ENCODE measurements around the gene MYL12B. TPM values are rescaled to one million over a fixed set of nuclear protein-coding genes. Genes with fewer than 3 reads are reported as not detected.

The MYL12B gene
- total RNA-seq, 6 experiments from 2014 or later = 113 to 281 (median 185) TPM

DNA sequence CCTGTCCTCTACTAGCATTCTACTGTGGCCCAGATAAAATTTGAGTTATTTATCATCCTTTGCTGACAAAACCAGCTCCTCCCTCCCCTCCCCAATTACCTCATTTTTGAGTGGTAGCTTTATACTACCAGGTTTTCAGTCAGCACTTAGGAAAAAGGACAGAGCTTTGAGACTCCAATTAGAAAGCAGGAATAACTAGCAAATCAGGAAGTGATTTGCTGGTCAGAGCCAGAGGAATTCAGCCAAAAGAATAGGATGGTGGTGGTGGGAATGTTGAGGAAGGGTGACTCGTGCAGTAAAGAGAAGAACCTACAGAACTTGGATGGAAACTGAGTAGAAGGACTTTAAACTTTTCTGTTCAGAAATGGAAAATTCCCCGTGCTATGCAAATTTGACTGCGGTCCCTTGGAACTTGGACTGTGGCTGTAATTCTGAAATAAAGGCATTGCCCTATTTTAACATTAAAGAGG, 3.7 kb downstream of the MYL12B start:
- no peak for DNase-seq

DNA sequence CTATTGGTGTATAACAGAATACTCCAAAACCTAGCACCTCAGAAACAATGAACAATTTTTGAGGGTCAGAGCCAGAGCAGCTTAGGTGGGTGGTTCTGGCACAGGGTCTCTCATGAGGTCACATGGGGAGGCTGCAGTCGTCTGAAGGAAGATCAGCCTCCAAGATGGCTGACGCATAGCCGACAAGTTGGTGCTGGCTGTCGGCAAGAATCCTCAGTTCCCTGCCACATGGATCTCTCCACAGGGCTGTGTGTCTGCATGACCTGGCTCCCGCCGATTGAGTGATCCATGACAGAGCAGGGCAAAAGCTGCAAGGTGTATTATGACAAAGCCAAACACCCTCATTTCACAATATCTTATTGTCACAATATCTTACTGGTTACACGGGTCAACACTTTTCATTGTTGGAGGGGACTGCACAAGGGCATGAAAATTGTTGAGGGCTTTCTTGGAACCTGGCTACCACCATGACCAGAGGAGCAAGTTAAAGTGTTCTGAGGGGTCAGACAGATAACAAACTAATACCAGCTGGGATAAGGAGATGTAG, 4.2 kb downstream of the MYL12B start:
- H3K4me1 ChIP-seq = peaks cover 0 to 74% (median 18%) of the 10 kb centered on the region in 4 donors
- peak overlapping the region in 1 of 3 donors; percentile 14 for H3K4me3 ChIP-seq
- peak overlapping the region; percentile 23 to 65 (median 51) for H3K27ac ChIP-seq
- no peak for TF ChIP-seq POLR2A (IDR thresholded peaks at IDR 0.05)
- TF ChIP-seq, protein P1, sequence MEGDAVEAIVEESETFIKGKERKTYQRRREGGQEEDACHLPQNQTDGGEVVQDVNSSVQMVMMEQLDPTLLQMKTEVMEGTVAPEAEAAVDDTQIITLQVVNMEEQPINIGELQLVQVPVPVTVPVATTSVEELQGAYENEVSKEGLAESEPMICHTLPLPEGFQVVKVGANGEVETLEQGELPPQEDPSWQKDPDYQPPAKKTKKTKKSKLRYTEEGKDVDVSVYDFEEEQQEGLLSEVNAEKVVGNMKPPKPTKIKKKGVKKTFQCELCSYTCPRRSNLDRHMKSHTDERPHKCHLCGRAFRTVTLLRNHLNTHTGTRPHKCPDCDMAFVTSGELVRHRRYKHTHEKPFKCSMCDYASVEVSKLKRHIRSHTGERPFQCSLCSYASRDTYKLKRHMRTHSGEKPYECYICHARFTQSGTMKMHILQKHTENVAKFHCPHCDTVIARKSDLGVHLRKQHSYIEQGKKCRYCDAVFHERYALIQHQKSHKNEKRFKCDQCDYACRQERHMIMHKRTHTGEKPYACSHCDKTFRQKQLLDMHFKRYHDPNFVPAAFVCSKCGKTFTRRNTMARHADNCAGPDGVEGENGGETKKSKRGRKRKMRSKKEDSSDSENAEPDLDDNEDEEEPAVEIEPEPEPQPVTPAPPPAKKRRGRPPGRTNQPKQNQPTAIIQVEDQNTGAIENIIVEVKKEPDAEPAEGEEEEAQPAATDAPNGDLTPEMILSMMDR (IDR thresholded peaks at IDR 0.05) = no peak
- DNase-seq = peak in 2 of 3 donors; percentile 43 to 55
- ATAC-seq = peak; percentile 2 to 21 (median 11)
- intact Hi-C loops (cut with DNase I) = no loop called here
- WGBS (ENCODE audit: insufficient coverage, low coverage, low lambda C conversion rate, missing lambda C conversion rate) = 11% methylated on average over 4 of the region's 7 CpGs
- no peaks in the 10 kb centered on the region for H3K27me3 ChIP-seq
- no peaks in the 10 kb centered on the region for H3K9me3 ChIP-seq
- no peaks in the 10 kb centered on the region for H3K36me3 ChIP-seq

More for the DNA sequence above, 3.7 kb downstream of the MYL12B start:
- Histone ChIP-seq H3K9me3 (no peaks in the 10 kb centered on the region), H3K27me3 (no peaks in the 10 kb centered on the region), H3K4me1 (peaks cover 0 to 72% (median 16%) of the 10 kb centered on the region in 4 donors), H3K27ac (peak overlapping the region; percentile 23 to 65 (median 51)), H3K4me3 (peak overlapping the region in 2 of 3 donors; percentile 3 to 14), H3K36me3 (no peaks in the 10 kb centered on the region)
- TF ChIP-seq POLR2A (IDR thresholded peaks at IDR 0.05) = peak; percentile 15
- TF ChIP-seq, protein P1 (IDR thresholded peaks at IDR 0.05) = no peak
- intact Hi-C loops (cut with DNase I) = no loop called here
- WGBS (ENCODE audit: insufficient coverage, low coverage, low lambda C conversion rate, missing lambda C conversion rate) = 36% methylated on average over 3 of the region's 3 CpGs
- peak in 3 of 4 donors; percentile 0 to 34 (median 2) for ATAC-seq

DNA sequence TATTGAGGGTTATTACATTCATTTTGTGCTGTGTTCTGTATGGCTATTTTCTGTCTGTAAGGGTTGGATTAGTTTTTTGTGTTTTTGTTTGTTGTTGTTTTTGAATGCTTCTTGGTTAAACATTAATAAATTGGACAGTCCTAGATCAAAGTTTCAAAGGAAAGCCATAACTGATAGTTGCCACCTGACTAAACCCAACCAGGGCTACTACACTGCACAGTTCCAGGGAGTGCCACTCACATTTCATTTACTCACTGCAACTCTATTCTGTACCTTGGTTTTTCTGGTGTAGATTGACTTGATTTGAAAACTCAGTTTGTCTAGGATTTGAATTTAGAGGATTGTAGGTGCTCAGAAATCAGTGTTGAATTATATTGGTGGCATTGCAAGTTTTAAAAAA, 6.4 kb downstream of the MYL12B start:
- Histone ChIP-seq H3K4me1 (peaks cover 0 to 73% (median 19%) of the 10 kb centered on the region in 4 donors), H3K27me3 (no peaks in the 10 kb centered on the region), H3K27ac (peak overlapping the region in 1 of 3 donors; percentile 18), H3K9me3 (no peaks in the 10 kb centered on the region), H3K4me3 (no peak overlapping the region), H3K36me3 (peaks cover 0 to 7% (median 3%) of the 10 kb centered on the region in 4 donors)
- DNase-seq = no peak
- ATAC-seq = peak; percentile 34 to 72 (median 64)
- intact Hi-C loops (cut with DNase I) = no loop called here
- TF ChIP-seq, protein P1 (IDR thresholded peaks at IDR 0.05) = no peak
- TF ChIP-seq POLR2A (IDR thresholded peaks at IDR 0.05) = no peak

DNA sequence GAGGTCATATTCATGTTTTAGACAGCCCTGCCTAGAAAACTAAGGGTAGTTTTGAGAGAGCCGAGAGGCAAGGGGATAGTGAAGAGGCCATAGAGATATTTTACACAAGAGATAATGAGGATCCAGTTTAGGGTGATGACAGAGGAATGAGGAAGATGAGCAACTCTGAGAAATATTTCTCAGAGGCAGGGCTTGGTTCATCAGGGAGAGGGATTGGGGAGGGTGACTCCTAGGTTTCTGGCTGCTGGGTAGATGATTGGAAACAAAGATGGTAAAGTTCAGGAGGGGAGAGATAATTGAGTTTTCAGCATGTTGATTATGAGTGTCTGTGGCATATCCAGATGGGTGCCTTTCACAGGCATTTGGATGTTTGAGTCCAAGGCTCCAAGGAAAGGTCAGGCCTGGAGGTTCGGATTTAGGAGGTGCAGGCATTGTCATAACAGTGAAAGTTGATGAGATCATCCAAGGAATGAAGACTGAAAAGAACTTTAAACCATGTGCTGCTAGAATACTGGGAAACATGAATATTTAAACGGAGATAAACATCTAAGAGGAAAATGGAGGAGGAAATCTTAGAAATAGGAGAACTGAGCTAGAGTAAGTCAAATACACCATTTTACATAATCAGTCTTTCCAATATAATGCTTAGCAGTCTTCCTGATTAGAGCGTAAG, 7.4 kb downstream of the MYL12B start:
- no peak for ATAC-seq
- H3K36me3 ChIP-seq = peaks cover 0 to 17% (median 7%) of the 10 kb centered on the region in 4 donors
- WGBS (ENCODE audit: insufficient coverage, low coverage, low lambda C conversion rate, missing lambda C conversion rate) = 66% methylated on average over 4 of the region's 4 CpGs
- peaks cover 0 to 62% (median 19%) of the 10 kb centered on the region in 4 donors for H3K4me1 ChIP-seq
- DNase-seq = no peak
- peak overlapping the region in 1 of 3 donors; percentile 18 for H3K27ac ChIP-seq
- no peak overlapping the region for H3K4me3 ChIP-seq
- TF ChIP-seq, protein P1 (IDR thresholded peaks at IDR 0.05) = no peak
- no peak for TF ChIP-seq POLR2A (IDR thresholded peaks at IDR 0.05)
- no peaks in the 10 kb centered on the region for H3K9me3 ChIP-seq
- no peaks in the 10 kb centered on the region for H3K27me3 ChIP-seq
- intact Hi-C loops (cut with DNase I) = no loop called here

All from right lobe of liver (tissue), 6 donors.